MCF 10A (cell line): ENCODE results near the gene ZNF18. TPM values are rescaled to one million over a fixed set of nuclear protein-coding genes. Genes with fewer than 3 reads are reported as not detected.
"Not testable (repeated sequence)": the region's sequence is repeated elsewhere in the genome, so short reads cannot be mapped to it uniquely, and the experiment has no call there.

Experiments
- BruUV-seq: library from RNA; stranded (reverse); fragments of 400-500 nt; replicated peaks from 2 replicates; lab custom pipeline; 2021; lab: Mats Ljungman, UMichigan
- CTCF ChIA-PET: fragments of 300-600 bp; sonication (Branson Sonifier 250); formaldehyde crosslinking; extraction: SDS; loops from one replicate; lab custom pipeline; 2021; ENCODE audit warnings: antibody characterized with exemption, inconsistent platforms; lab: Yijun Ruan, JAX
- POLR2A ChIA-PET: fragments of 300-600, 350-650 bp; sonication (Branson Sonifier 250); formaldehyde crosslinking; extraction: SDS; loops from one replicate; lab custom pipeline; 2020; ENCODE audit warnings: antibody characterized with exemption, inconsistent platforms; lab: Yijun Ruan, JAX
- DNase-seq: peaks from one replicate; pipeline ENCODE4 v3.0.0-alpha.2; 2018; ENCODE audit not compliant: unreplicated experiment
- H3K27ac Mint-ChIP-seq: one replicate; pipeline ENCODE4 v1.8.0; 2022; ENCODE audit warnings: mild to moderate bottlenecking, low read depth, mixed read lengths; ENCODE audit not compliant: unreplicated experiment
- H3K27me3 Mint-ChIP-seq: one replicate; pipeline ENCODE4 v1.8.0; 2022; ENCODE audit warnings: mixed read lengths; ENCODE audit not compliant: insufficient read depth, unreplicated experiment
- H3K36me3 Mint-ChIP-seq: one replicate; pipeline ENCODE4 v1.8.0; 2022; ENCODE audit warnings: mild to moderate bottlenecking, moderate library complexity, mixed read lengths; ENCODE audit not compliant: insufficient read depth, unreplicated experiment
- H3K4me1 Mint-ChIP-seq: one replicate; pipeline ENCODE4 v1.8.0; 2022; ENCODE audit warnings: mixed read lengths; ENCODE audit not compliant: insufficient read depth, unreplicated experiment
- H3K4me3 Mint-ChIP-seq: one replicate; pipeline ENCODE4 v1.8.0; 2022; ENCODE audit warnings: mild to moderate bottlenecking, moderate library complexity, mixed read lengths; ENCODE audit not compliant: unreplicated experiment
- H3K9me3 Mint-ChIP-seq: one replicate; pipeline ENCODE4 v1.8.0; 2022; ENCODE audit warnings: mixed read lengths; ENCODE audit not compliant: unreplicated experiment
- intact Hi-C: fragments of 100-400 bp; cut with micrococcal nuclease; formaldehyde crosslinking; loops from 2 replicates; pipeline ENCODE4 v1.14.1; 2022
- total RNA-seq: library from RNA; stranded (reverse); gene quantifications from 2 replicates; pipeline ENCODE4 v1.2.3, GENCODE V29; 2022
- TF ChIP-seq, protein P1 (sequence below): fragments of 200-600 bp; IDR thresholded peaks from one replicate; pipeline ENCODE4 v1.8.0; 2022; ENCODE audit warnings: antibody characterized with exemption, mild to moderate bottlenecking; ENCODE audit not compliant: unreplicated experiment

ZNF18 gene
- total RNA-seq, 1 experiment from 2014 or later, result 7.3 TPM

- intact Hi-C loops, result no loop called here
- no TSS peak for BruUV-seq
- Mint-ChIP-seq H3K9me3 (no peaks in the 10 kb centered on the region), H3K27me3 (no peaks in the 10 kb centered on the region), H3K4me3 (no peak overlapping the region), H3K36me3 (no peaks in the 10 kb centered on the region), H3K4me1 (peaks cover 19% of the 10 kb centered on the region), H3K27ac (no peak overlapping the region)
- TF ChIP-seq, protein P1, sequence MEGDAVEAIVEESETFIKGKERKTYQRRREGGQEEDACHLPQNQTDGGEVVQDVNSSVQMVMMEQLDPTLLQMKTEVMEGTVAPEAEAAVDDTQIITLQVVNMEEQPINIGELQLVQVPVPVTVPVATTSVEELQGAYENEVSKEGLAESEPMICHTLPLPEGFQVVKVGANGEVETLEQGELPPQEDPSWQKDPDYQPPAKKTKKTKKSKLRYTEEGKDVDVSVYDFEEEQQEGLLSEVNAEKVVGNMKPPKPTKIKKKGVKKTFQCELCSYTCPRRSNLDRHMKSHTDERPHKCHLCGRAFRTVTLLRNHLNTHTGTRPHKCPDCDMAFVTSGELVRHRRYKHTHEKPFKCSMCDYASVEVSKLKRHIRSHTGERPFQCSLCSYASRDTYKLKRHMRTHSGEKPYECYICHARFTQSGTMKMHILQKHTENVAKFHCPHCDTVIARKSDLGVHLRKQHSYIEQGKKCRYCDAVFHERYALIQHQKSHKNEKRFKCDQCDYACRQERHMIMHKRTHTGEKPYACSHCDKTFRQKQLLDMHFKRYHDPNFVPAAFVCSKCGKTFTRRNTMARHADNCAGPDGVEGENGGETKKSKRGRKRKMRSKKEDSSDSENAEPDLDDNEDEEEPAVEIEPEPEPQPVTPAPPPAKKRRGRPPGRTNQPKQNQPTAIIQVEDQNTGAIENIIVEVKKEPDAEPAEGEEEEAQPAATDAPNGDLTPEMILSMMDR, result no peak
- peak; percentile 27 for DNase-seq
- CTCF ChIA-PET, result interaction anchor here (0.7 kb wide), 1 partner anchor 74 kb away, joined by 3 read pairs; no protein-coding TSS in a partner anchor
- POLR2A ChIA-PET, result interaction anchor here (1.1 to 4.0 kb wide), 2 partner anchors 22 to 46 kb away, joined by 3 to 23 read pairs; partner anchors contain the start of gene ZNF18
Measured at GRCh38 chr17:11950771-11951519, 46.3 kb downstream of the ZNF18 start.

- not testable (repeated sequence) for BruUV-seq, DNase-seq
- CTCF ChIA-PET, result interaction anchor here (0.8 to 3.3 kb wide), 4 partner anchors 8 to 1331 kb away, joined by 3 to 27 read pairs (median 5); no protein-coding TSS in a partner anchor
Measured at GRCh38 chr17:11949571-11949970, 47.7 kb downstream of the ZNF18 start.

GRCh38 chr17:11948789-11949188, 48.5 kb downstream of the ZNF18 start:
- Mint-ChIP-seq H3K27me3 (no peaks in the 10 kb centered on the region), H3K27ac (peak overlapping the region; percentile 28), H3K4me3 (peak overlapping the region; percentile 55), H3K9me3 (no peaks in the 10 kb centered on the region), H3K4me1 (peaks cover 31% of the 10 kb centered on the region), H3K36me3 (no peaks in the 10 kb centered on the region)
- no TSS peak for BruUV-seq
- ChIA-PET CTCF (interaction anchor here (0.6 to 3.3 kb wide), 12 partner anchors 8 to 1330 kb away, joined by 3 to 27 read pairs (median 3); no protein-coding TSS in a partner anchor), POLR2A (interaction anchor here (0.9 to 4.0 kb wide), 13 partner anchors 10 to 1252 kb away, joined by 3 to 23 read pairs (median 4); partner anchors contain the start of gene ZNF18)
- TF ChIP-seq, protein P1, result no peak
- peak; percentile 91 for DNase-seq
- intact Hi-C loops, result no loop called here

More at GRCh38 chr17:11949571-11949970, 47.7 kb downstream of the ZNF18 start:
- H3K27me3 Mint-ChIP-seq, intact Hi-C loops, H3K4me3 Mint-ChIP-seq, H3K9me3 Mint-ChIP-seq, H3K36me3 Mint-ChIP-seq: not testable (repeated sequence)
- peak overlapping the region; percentile 51 for H3K27ac Mint-ChIP-seq
- POLR2A ChIA-PET, result interaction anchor here (0.8 to 4.0 kb wide), 10 partner anchors 13 to 1253 kb away, joined by 3 to 23 read pairs (median 4); partner anchors contain the start of genes MAP2K4 and ZNF18
- peaks cover 23% of the 10 kb centered on the region for H3K4me1 Mint-ChIP-seq

DNA sequence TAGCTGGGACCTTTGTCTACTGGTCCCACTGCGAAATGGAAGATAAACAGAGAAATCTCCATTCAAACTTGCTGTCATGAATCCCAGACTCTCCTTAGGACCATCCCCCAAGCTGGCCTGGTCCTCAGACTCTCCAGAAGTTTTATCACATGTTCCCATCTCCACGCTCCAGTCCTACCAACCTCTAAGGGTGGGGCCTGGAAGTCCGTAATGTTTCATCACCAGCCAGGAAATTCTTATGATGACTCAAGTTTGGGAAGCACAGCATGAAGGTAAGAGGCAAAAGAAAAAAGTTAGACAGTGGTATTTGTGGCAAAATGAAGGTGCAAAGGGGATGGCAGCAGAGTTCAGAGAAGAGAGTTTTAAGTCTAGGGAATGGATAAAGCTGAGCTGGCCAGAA, 52.7 kb downstream of the ZNF18 start:
- TF ChIP-seq, protein P1, result no peak
- Mint-ChIP-seq H3K4me1 (peaks cover 24% of the 10 kb centered on the region), H3K4me3 (peak overlapping the region; percentile 45), H3K27me3 (no peaks in the 10 kb centered on the region), H3K9me3 (no peaks in the 10 kb centered on the region), H3K27ac (peak overlapping the region; percentile 72), H3K36me3 (no peaks in the 10 kb centered on the region)
- DNase-seq, result peak; percentile 86
- POLR2A ChIA-PET, result interaction anchor here (0.6 to 2.9 kb wide), 15 partner anchors 9 to 868 kb away, joined by 3 to 28 read pairs (median 6); partner anchors contain the start of genes MAP2K4 and ZNF18
- CTCF ChIA-PET, result interaction anchor here (0.6 to 2.9 kb wide), 7 partner anchors 9 to 1099 kb away, joined by 3 to 21 read pairs (median 5); no protein-coding TSS in a partner anchor
- intact Hi-C loops, result no loop called here
- no TSS peak for BruUV-seq
